HG03558 (cell line): ENCODE results near the gene FAM117A.
"Not testable (repeated sequence)": the region's sequence is repeated elsewhere in the genome, so short reads cannot be mapped to it uniquely, and the experiment has no call there.

ENCODE experiments used
- ATAC-seq: cut with Tn5 transposase; IDR thresholded peaks from one replicate; pipeline ENCODE4 v1.9.1; 2021; ENCODE audit warnings: moderate number of reproducible peaks; ENCODE audit not compliant: unreplicated experiment; ENCODE audit errors: extremely low read depth

The FAM117A gene

DNA sequence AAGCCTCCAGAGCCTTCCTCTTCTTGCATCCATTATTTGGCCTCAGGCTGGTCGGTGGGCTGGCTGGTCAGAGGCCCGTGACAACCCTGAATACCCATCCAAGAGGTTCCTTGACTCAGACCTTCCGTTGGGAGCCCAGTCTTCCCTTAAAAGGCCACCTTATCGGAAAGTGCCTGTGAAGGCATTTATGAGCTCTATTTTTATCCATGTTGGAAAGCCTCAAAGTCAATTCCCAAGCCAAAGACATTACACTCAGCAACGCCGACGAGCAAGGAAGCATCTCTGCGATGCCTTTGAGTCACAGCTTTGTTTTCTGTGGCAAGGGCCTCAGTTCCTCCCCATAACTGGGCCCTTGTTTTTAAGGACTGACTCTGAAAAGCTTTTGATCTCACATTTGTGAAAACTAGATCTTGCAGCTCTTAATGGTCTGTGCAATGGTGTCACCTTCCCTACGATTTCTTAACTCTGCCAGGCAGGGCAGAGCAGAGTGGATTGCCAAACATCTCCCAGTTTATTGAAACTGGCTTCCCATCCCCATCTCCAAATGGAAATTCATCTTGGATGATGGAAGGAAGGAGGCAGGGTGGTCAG lies 72.8 kb downstream of the FAM117A start:
- no peak for ATAC-seq

- no peak for ATAC-seq
These were observed 73.7 kb downstream of the FAM117A start for GRCh38 chr17:49690256-49690655.

- ATAC-seq = no peak
These were observed 75.1 kb downstream of the FAM117A start for GRCh38 chr17:49688848-49689247.

DNA sequence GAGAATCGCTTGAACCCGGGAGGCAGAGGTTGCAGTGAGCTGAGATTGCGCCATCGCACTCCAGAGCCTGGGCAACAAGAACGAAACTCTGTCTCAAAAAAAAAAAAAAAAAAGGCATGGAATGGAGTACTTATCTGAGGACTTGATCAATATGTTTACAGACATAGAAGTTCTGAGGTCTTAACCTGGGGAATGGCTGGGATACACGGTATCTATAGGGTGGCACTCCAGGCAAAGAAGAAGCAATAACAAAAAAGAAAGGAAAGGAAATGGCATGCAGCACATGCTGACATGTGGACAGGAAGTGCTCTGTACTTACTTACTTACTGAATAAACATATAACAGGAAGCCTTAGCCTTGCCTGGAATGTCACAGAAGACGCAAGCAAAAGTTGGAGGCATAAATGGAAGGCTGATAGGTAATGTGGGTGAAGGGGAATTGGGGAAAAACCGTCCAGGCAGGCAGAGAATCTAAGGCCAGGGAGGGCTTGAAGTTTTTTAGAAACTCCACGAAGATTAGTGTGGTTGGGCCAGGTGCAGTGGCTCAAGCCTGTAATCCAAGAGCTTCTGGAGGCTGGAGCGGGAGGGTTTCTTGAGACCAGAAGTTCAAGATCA lies 75.9 kb downstream of the FAM117A start:
- no peak for ATAC-seq

GRCh38 chr17:49681106-49681979 lies 82.6 kb downstream of the FAM117A start:
- no peak for ATAC-seq

DNA sequence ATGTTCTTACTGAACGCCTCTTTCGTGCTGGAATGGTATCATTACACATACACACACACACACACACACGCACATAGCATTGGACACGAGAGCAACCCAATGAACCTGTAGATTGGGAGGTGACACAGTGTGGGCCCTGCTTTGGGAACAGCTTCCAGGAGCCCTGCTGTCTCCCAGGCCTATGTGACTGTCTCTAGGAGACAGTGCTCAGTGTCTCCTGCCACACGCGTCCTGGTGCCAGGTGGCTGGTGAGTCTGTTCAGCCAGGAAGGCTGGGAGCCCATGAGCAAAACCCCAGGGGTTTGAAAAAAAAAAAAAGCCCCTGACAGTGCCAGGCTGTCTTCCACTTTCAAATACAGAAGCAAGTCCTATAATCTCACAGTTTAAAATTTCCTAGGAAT lies 83.6 kb downstream of the FAM117A start:
- ATAC-seq = no peak

- ATAC-seq = peak; percentile 40
These were observed 85.7 kb downstream of the FAM117A start, which contains the start of gene SPOP for GRCh38 chr17:49677933-49678847. Gene SPOP (minus strand): TSS chr17:49678097. CDS start chr17:49622810, 55,287 bp downstream.

DNA sequence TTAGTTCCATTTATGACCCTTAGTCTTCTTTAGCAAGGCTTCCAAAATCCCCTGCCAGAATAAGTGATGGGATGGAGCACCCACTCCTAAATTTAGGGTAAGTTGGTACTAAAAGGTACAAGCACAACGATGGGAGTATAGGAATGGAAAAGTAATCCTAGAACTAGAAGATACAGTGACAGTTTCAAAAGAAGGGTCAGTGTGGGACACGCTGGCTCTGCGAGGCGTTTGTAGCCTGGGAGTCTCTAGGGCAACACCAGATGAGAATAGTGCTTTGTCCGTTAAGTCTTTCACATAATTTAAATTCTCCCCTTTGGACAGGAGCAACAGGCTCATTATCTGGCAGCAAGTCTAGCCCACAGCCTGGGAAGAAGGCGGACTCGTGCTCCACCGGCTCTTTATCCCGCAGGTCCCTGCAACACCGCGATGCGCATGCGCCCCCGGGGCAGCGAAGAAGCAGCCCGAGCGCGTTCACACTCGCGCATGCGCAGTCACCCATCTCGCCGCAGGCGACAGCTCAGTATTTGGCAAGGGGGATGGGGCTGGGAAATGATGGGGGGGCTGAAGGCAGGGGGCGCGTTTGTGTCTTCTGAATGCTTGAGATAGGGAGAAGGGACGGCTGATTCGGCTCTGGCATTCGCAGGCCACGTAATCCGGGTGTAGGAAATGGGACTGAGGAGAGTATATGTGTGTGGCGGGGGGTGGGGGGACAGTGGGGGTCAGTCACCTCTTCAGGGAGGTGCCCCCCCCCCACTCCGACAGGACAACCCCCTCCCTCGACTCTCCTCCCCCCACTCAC lies 86.6 kb downstream of the FAM117A start:
- no peak for ATAC-seq

GRCh38 chr17:49676276-49676868 lies 87.6 kb downstream of the FAM117A start:
- peak; percentile 56 for ATAC-seq

- no peak for ATAC-seq
These were observed 89.4 kb downstream of the FAM117A start for GRCh38 chr17:49674507-49674906.

GRCh38 chr17:49673679-49674078 lies 90.3 kb downstream of the FAM117A start:
- ATAC-seq = not testable (repeated sequence)

DNA sequence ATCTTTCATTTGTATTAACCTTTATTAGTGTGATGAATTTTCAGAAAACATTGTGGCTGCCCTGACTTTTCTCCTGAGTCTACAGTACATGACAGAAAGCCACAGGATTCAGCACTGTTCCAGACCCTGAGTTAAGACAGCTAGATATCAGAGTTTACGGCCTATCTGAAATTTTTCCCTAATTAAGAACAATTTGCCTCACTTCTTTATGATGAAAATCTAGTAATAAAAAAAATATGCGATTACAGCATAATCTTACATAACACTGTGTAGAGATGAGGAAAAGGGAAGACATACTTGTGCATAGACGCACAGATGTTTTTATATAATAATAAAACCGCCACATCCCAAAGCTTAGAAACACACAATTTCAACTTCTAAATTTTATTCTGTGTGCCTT lies 93.3 kb downstream of the FAM117A start:
- ATAC-seq = no peak

DNA sequence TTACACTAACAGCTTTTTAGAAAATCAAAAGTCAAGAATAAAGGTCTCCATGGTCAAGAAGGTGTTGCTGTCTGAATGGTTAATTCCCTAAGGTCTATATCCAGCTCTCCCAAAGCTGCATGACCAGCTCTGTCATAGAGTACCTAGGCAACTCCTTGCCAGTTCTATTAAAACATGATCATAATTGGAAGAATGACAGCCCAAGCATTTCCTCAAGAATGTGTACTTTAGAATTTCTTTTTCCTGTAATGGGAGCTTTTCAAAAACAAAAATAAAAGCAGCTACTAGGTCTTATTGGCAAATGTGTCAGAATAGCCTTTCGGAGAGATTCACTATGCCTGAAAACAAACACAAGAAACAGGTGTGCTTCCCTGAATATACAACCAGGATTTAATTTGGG lies 93.9 kb downstream of the FAM117A start:
- no peak for ATAC-seq

- no peak for ATAC-seq
These were observed 96.1 kb downstream of the FAM117A start for GRCh38 chr17:49667854-49668253.

DNA sequence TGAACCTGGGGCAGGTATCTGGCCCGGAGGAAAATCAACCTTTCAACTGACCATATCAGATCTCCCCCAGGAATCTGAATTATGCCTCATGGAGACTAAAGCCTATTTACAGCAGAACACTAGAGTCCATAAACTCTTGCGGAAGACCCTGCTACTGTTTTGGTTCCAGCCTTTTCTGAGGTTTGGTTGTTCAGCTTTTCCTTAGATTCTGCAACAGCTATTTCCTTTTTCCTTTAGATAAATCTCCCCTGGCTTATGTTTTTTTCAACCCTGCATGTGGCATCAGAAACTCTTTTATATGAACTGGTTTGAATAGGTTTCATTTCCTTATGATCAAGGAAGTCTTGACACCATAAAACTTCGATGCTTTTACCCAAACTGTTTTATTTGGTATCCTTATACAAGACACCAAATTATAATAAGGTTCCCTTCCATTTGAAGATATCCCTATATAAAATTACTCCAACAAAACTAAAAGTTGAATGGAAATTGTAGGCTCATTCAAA lies 99.2 kb downstream of the FAM117A start:
- no peak for ATAC-seq
